Left ventricle myocardium inferior (tissue), 1 donor: ENCODE results near the gene PLCB3. TPM values are rescaled to one million over a fixed set of nuclear protein-coding genes. Genes with fewer than 3 reads are reported as not detected.

Experiments
- DNase-seq: peaks from one replicate; pipeline ENCODE4 v3.0.0-alpha.2; 2020
- H3K27ac ChIP-seq: fragments of 200-600 bp; replicated peaks from 2 replicates; pipeline ENCODE4 v1.8.0; 2021
- H3K27me3 ChIP-seq: fragments of 200-600 bp; 2 replicates; pipeline ENCODE4 v1.8.0; 2021; ENCODE audit warnings: low read depth
- H3K36me3 ChIP-seq: fragments of 200-600 bp; 2 replicates; pipeline ENCODE4 v1.8.0; 2021
- H3K4me1 ChIP-seq: fragments of 200-600 bp; 2 replicates; pipeline ENCODE4 v1.8.0; 2021
- H3K4me3 ChIP-seq: fragments of 200-600 bp; 2 replicates; pipeline ENCODE4 v1.8.0; 2021; ENCODE audit warnings: mild to moderate bottlenecking, moderate library complexity
- H3K9me3 ChIP-seq: fragments of 200-600 bp; replicated peaks from 2 replicates; pipeline ENCODE4 v1.8.0; 2021
- intact Hi-C: fragments of 100-400 bp; cut with micrococcal nuclease; formaldehyde crosslinking; loops from one replicate; pipeline ENCODE4 v1.11.0; 2022
- total RNA-seq: library from RNA; stranded (reverse); fragmentation: NEBNext Ultra II Directional; extraction: Animal tissue kit (Norgen Biotek cat#: 25700); gene quantifications from one replicate; pipeline ENCODE4 v1.2.1, GENCODE V29; 2021
- TF ChIP-seq, protein P1 (sequence below): fragments of 200-600 bp; IDR thresholded peaks from 2 replicates; pipeline ENCODE4 v1.8.0; 2021; ENCODE audit warnings: antibody characterized with exemption, mild to moderate bottlenecking, borderline replicate concordance
- donor health status: DM: no; HTN: yes; CAD: no; lungs with severe emphysema.

Gene PLCB3
- total RNA-seq, 1 donor from 2014 or later, result 10.0 TPM

- no peaks in the 10 kb centered on the region for H3K9me3 ChIP-seq
- peak overlapping the region; percentile 40 for H3K27ac ChIP-seq
- H3K4me1 ChIP-seq, result peaks cover 35% of the 10 kb centered on the region
- TF ChIP-seq, protein P1, sequence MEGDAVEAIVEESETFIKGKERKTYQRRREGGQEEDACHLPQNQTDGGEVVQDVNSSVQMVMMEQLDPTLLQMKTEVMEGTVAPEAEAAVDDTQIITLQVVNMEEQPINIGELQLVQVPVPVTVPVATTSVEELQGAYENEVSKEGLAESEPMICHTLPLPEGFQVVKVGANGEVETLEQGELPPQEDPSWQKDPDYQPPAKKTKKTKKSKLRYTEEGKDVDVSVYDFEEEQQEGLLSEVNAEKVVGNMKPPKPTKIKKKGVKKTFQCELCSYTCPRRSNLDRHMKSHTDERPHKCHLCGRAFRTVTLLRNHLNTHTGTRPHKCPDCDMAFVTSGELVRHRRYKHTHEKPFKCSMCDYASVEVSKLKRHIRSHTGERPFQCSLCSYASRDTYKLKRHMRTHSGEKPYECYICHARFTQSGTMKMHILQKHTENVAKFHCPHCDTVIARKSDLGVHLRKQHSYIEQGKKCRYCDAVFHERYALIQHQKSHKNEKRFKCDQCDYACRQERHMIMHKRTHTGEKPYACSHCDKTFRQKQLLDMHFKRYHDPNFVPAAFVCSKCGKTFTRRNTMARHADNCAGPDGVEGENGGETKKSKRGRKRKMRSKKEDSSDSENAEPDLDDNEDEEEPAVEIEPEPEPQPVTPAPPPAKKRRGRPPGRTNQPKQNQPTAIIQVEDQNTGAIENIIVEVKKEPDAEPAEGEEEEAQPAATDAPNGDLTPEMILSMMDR, result no peak
- H3K36me3 ChIP-seq, result no peaks in the 10 kb centered on the region
- intact Hi-C loops, result no loop called here
- H3K4me3 ChIP-seq, result peak overlapping the region; percentile 64
- H3K27me3 ChIP-seq, result peaks cover 66% of the 10 kb centered on the region
- peak; percentile 70 for DNase-seq
These were observed 47.9 kb downstream of the PLCB3 start for GRCh38 chr11:64298966-64299846.

DNA sequence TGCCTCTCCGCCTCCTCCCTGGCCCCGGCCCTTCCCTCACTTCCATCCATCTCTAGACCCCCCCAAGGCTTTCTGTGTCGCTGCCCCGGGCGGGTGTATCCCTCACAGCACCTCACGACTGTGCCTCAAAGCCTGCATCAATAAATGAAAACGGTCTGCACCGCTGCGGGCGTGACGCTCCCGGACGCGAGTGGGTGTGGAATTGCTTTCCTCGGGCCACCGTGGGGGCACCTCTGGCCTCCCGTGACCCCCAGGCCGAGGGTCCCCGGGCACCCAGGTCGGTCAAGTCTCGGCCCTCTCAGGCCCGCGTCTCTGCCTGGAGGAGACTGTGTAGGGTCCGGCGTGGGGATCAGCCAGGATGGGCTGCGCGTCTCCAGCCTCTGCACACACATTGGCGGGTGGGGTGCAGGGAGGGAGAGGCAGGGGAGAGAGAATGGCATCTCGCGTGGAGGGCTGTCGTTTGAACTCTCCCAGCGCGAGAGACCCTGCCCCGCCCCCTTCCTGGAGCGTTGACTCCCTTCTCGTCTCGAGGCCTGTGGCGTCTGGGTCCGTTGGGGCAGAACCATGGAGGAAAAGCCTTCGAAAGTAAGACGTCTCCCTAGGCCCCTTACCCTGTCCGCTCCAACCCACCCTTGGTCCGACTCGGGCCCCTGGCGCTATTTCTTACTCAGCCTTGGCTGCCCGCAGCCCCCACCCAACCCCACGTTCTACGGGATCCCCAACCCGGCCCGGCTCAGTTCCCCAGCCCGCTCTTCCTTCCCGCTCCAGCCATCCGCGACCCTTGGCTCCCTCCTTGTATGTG, 48.7 kb downstream of the PLCB3 start, which contains the start of gene CATSPERZ:
CATSPERZ (plus strand) TSS at position 512 of the 802 bp plus-strand sequence; CDS start at position 565, 53 bp downstream.
- H3K4me1 ChIP-seq, result peaks cover 41% of the 10 kb centered on the region
- no peaks in the 10 kb centered on the region for H3K9me3 ChIP-seq
- peak within 1 kb of the TSS; percentile 40 for H3K27ac ChIP-seq
- TF ChIP-seq, protein P1, result no peak
- peaks cover 58% of the 10 kb centered on the region for H3K27me3 ChIP-seq
- intact Hi-C loops, result loop anchor here (5.0 kb wide), 1 partner anchor 93 kb away; the partner anchor contains the start of gene FERMT3
- H3K4me3 ChIP-seq, result peak within 1 kb of the TSS; percentile 64
- no peak for DNase-seq
- H3K36me3 ChIP-seq, result no peaks in the 10 kb centered on the region

DNA sequence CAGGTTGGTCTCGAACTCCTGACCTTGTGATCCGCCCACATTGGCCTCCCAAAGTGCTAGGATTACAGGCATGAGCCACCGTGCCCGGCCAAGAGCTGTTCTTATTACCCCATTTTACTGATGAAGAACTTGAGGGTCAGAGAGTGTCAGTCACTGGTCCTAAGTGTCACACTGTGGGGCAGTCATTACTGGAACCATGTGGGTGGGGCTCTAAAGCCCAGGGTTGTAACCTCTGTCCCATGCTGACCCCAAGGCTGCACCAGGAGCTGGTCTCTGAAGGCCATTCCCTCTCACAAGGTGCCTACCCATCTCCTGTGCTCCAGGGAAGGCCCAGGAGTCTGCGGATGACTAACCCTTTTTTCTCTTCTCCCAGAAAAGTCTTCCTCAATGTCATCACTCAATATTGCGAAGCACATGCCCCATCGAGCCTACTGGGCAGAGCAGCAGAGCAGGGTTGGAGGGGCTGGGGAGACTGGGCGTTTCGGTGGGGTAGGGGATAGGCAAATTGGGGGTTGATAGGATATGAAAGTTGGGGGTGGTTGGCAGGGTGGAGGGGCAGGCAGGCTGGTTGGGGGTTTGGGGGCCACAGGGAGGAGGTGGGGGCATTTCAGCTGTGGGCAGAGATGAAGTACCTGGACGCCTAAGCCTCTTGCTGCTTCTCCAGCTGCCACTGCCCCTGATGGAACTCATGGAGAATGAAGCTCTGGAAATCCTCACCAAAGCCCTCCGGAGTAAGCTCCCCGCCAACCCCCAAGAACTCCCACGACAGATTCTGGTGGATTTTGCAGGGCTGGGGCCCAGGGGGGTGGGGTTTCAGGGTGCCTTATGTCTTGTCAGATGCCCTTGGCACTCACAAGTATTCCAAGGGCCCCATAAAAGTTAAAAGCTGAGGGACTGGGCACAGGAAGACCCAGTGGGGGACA, 52.0 kb downstream of the PLCB3 start:
- Histone ChIP-seq H3K9me3 (no peaks in the 10 kb centered on the region), H3K4me3 (peak overlapping the region; percentile 77)
- intact Hi-C loops, result loop anchor here (5.0 kb wide), 1 partner anchor 96 kb away; the partner anchor contains the start of gene FERMT3

GRCh38 chr11:64304032-64304315, 52.6 kb downstream of the PLCB3 start:
- H3K27me3 ChIP-seq, result peaks cover 18% of the 10 kb centered on the region
- DNase-seq, result no peak
- H3K9me3 ChIP-seq, result no peaks in the 10 kb centered on the region
- H3K27ac ChIP-seq, result peak overlapping the region; percentile 99
- intact Hi-C loops, result loop anchor here (5.0 kb wide), 1 partner anchor 97 kb away; the partner anchor contains the start of gene FERMT3
- peak overlapping the region; percentile 77 for H3K4me3 ChIP-seq
- H3K4me1 ChIP-seq, result peaks cover 62% of the 10 kb centered on the region
- TF ChIP-seq, protein P1, result no peak
- peaks cover 10% of the 10 kb centered on the region for H3K36me3 ChIP-seq

More for the DNA sequence above, 52.0 kb downstream of the PLCB3 start:
- Histone ChIP-seq H3K27me3 (peaks cover 25% of the 10 kb centered on the region), H3K27ac (peak overlapping the region; percentile 99), H3K4me1 (peaks cover 64% of the 10 kb centered on the region), H3K36me3 (peaks cover 7% of the 10 kb centered on the region)
- TF ChIP-seq, protein P1, result no peak
- DNase-seq, result no peak
